Right atrium auricular region (tissue), 2 donors: ENCODE measurements around the gene SIRT5. TPM values are rescaled to one million over a fixed set of nuclear protein-coding genes. Genes with fewer than 3 reads are reported as not detected.
A peak's percentile ranks its signal among the peaks of the same experiment; 100 is the strongest.

Source experiments
- DNase-seq: peaks from one replicate; pipeline ENCODE4 v3.0.0-alpha.2; 2019; ENCODE audit warnings: low spot score
- H3K27ac ChIP-seq, 2 donors: fragments of 200-600 bp; sonication (generic); 1 replicate in 1 of 2; 2 replicates in 1 of 2; pipeline ENCODE4 v1.5.1; 2016 to 2019
- H3K27me3 ChIP-seq, 2 donors: fragments of 200-600 bp; sonication (generic); one replicate each; pipeline versions ENCODE4 v1.5.1 to v1.6.0; 2017 to 2019
- H3K36me3 ChIP-seq: fragments of 200-600 bp; sonication (generic); one replicate; pipeline ENCODE4 v1.5.1; 2016
- H3K4me1 ChIP-seq, 2 donors: fragments of 200-600 bp; sonication (generic); one replicate each; pipeline versions ENCODE4 v1.5.1 to v1.6.0; 2017 to 2019
- H3K4me3 ChIP-seq, 2 donors: fragments of 200-600 bp; sonication (generic); 1 replicate in 1 of 2; 2 replicates in 1 of 2; pipeline ENCODE4 v1.5.1; 2017 to 2019; ENCODE audit warnings: mild to moderate bottlenecking in 1 of 2, moderate library complexity in 1 of 2
- H3K9me3 ChIP-seq, 2 donors: fragments of 200-600 bp; sonication (generic); one replicate each; pipeline ENCODE4 v1.5.1; 2019
- total RNA-seq, 2 donors: library from RNA; depleted of rRNA; stranded (reverse); fragments of >200 nt; gene quantifications; one replicate each; pipeline ENCODE4 v1.1.0, GENCODE V29; 2016
- TF ChIP-seq, protein P1 (sequence below), 2 donors: fragments of 200-600 bp; sonication (generic); IDR thresholded peaks; one replicate each; pipeline ENCODE4 v1.5.1; 2019; ENCODE audit warnings: antibody characterized with exemption in 2 of 2

Gene SIRT5
- total RNA-seq, 2 donors from 2014 or later: 17.9 to 31.2 TPM

DNA sequence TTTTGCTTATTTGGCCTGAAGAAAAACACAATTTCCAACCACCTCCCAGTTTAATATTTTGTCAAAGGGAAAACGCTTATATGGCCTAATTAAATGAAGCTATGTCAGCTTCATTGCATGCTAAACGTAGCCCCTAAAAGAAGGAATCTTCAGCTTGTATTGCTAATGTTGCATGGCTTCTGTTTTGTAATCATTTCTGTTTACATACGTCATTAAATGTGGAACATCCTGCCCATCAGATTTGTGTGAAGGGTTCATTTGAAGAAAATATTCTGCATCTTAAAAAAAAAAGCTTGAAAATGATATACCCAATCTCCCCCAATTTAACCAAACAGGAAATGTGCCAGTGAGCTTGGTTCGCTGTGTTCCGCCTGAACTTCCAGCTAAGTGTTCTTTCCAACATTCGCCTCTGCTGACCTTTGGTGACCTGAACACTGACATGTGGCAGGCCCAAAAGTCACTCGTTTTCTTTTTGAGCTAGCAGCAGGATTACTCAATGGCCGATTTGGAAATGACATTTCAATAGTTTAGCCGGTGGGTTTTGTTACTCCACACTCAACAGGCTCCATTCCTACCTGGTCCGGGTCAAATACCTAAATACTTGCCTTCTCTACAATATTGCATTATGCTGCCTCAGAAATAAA is 12.7 kb upstream of the SIRT5 start:
- H3K27ac ChIP-seq: peak overlapping the region; percentile 17 to 37
- no peak overlapping the region for H3K4me3 ChIP-seq
- TF ChIP-seq, protein P1, sequence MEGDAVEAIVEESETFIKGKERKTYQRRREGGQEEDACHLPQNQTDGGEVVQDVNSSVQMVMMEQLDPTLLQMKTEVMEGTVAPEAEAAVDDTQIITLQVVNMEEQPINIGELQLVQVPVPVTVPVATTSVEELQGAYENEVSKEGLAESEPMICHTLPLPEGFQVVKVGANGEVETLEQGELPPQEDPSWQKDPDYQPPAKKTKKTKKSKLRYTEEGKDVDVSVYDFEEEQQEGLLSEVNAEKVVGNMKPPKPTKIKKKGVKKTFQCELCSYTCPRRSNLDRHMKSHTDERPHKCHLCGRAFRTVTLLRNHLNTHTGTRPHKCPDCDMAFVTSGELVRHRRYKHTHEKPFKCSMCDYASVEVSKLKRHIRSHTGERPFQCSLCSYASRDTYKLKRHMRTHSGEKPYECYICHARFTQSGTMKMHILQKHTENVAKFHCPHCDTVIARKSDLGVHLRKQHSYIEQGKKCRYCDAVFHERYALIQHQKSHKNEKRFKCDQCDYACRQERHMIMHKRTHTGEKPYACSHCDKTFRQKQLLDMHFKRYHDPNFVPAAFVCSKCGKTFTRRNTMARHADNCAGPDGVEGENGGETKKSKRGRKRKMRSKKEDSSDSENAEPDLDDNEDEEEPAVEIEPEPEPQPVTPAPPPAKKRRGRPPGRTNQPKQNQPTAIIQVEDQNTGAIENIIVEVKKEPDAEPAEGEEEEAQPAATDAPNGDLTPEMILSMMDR (IDR thresholded peaks at IDR 0.05): no peak
- H3K27me3 ChIP-seq: no peaks in the 10 kb centered on the region
- peaks cover 0 to 10% of the 10 kb centered on the region in 2 donors for H3K4me1 ChIP-seq
- DNase-seq: no peak
- no peaks in the 10 kb centered on the region for H3K36me3 ChIP-seq
- H3K9me3 ChIP-seq: no peaks in the 10 kb centered on the region

DNA sequence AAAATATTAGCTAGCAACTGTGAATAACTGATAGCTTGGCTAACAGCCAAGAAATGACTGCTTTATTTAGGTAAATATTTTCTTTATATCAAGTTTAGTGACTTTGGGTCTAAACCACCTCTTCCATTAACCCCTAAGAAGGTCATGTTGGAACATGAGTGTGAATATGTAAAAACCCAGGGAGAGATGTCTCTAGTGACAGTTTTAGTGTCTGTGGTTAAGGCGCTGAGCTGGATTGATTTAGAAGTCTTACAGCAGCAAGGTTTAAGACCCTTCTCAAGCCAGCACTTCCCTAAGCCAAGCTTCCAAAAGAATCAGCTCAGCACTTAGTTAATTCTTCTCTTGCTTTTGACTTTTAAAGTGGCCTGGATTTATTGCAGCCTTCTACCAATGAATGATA is 11.4 kb upstream of the SIRT5 start:
- Histone ChIP-seq H3K4me1 (peaks cover 0 to 10% of the 10 kb centered on the region in 2 donors), H3K9me3 (no peaks in the 10 kb centered on the region), H3K36me3 (no peaks in the 10 kb centered on the region), H3K27me3 (no peaks in the 10 kb centered on the region), H3K27ac (no peak overlapping the region), H3K4me3 (no peak overlapping the region)
- TF ChIP-seq, protein P1 (IDR thresholded peaks at IDR 0.05): no peak
- no peak for DNase-seq

DNA sequence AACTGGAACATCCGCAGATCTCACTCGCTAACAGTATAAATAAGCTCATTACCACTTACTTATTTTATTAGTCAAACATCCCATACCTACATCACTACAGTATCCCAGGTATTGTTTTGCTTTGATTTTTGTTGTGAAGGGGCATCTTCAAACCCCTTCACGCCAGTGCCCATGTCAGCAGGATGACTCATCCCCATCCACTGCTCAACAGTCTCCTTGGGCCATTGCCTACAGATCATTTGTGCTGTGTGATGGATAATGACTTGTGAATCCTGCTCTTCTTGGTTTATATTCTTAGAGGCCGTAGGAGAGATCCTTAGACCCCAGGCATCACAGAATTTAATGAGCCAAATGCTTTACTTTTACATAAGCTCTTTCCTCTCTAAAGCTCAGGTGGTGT is 8.5 kb upstream of the SIRT5 start:
- H3K4me3 ChIP-seq: no peak overlapping the region
- H3K27ac ChIP-seq: no peak overlapping the region
- TF ChIP-seq, protein P1 (IDR thresholded peaks at IDR 0.05): no peak
- H3K9me3 ChIP-seq: no peaks in the 10 kb centered on the region
- no peaks in the 10 kb centered on the region for H3K4me1 ChIP-seq
- no peaks in the 10 kb centered on the region for H3K27me3 ChIP-seq
- DNase-seq: no peak
- H3K36me3 ChIP-seq: no peaks in the 10 kb centered on the region

DNA sequence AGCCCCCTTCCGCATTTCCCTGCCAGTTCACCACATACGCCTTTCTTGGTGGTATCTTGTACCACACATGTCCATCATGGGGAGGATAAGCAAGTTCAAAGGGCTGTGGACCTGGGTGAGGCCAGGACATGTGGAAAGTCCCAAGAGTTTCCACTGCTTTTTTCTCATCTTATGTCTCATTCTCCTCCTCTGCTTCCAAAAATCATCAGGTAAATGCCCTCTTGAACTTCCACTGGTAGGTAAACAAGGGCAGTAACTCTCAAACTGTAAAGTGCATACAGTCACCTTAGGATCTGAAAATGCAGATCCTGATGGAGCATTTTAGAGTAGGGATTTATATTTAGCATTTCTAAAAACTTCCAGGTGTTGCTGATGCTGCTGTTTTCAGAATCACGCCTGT is 7.9 kb upstream of the SIRT5 start:
- Histone ChIP-seq H3K27ac (no peak overlapping the region), H3K27me3 (no peaks in the 10 kb centered on the region), H3K9me3 (no peaks in the 10 kb centered on the region), H3K4me3 (no peak overlapping the region), H3K36me3 (no peaks in the 10 kb centered on the region), H3K4me1 (no peaks in the 10 kb centered on the region)
- no peak for DNase-seq
- TF ChIP-seq, protein P1 (IDR thresholded peaks at IDR 0.05): no peak

DNA sequence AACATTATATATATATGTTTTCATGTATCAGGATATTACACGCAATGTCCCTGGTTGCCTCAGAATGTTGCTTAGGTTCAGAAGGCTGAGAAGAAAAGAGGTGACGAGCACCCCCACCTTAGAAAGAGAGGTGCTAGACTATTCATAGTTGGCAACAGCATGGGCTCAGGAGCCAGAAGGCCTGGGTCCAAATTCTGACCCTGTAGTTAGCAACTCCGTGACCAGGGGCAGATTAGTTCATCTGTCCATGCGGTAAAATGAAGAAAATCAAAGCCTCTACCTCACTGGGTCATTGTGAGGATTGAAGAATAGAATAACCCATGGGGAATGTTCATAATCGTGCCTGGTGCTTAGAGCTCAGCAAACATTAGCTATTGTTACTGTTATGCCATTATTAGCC is 5.4 kb upstream of the SIRT5 start:
- Histone ChIP-seq H3K27ac (no peak overlapping the region), H3K4me1 (peaks cover 0 to 9% of the 10 kb centered on the region in 2 donors), H3K9me3 (no peaks in the 10 kb centered on the region), H3K27me3 (no peaks in the 10 kb centered on the region), H3K4me3 (no peak overlapping the region), H3K36me3 (no peaks in the 10 kb centered on the region)
- DNase-seq: no peak
- TF ChIP-seq, protein P1 (IDR thresholded peaks at IDR 0.05): no peak

DNA sequence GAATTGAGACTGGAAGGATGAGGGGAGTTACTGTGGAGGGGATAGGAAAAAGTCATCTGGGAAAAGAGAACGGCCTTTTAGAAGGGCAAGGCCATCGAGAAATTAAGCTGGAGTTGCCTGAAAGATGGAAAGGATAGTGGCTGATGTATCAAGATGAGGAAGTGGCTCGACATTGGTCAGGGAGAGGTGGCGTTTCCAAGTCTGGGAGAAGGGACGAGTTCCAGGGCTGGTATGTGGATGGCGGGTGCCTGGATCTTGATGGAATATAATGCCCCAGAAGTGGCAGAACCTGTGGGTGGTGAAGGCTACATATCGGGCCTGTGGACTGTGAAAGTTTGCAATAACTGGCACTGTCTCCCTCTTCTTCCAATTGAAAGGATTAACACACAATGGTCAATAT is 2.2 kb upstream of the SIRT5 start:
- no peak overlapping the region for H3K4me3 ChIP-seq
- H3K9me3 ChIP-seq: peaks cover 0 to 5% of the 10 kb centered on the region in 2 donors
- DNase-seq: no peak
- no peaks in the 10 kb centered on the region for H3K27me3 ChIP-seq
- H3K4me1 ChIP-seq: peaks cover 0 to 9% of the 10 kb centered on the region in 2 donors
- no peaks in the 10 kb centered on the region for H3K36me3 ChIP-seq
- TF ChIP-seq, protein P1 (IDR thresholded peaks at IDR 0.05): no peak
- no peak overlapping the region for H3K27ac ChIP-seq
